Endodermal cell (in vitro differentiated cells): Measurements from ENCODE around the gene HMCN2. TPM values are rescaled to one million over a fixed set of nuclear protein-coding genes. Genes with fewer than 3 reads are reported as not detected.

Experiments
- DNase-seq: peaks from one replicate; pipeline ENCODE4 v3.0.0-alpha.2; 2017
- H3K27ac ChIP-seq: 2 replicates; pipeline ENCODE4 v1.5.1; 2013; ENCODE audit warnings: mild to moderate bottlenecking, low read depth, low read length, moderate library complexity
- H3K27me3 ChIP-seq: 2 replicates; pipeline ENCODE4 v1.6.1; 2013; ENCODE audit warnings: mild to moderate bottlenecking, low read length, moderate library complexity; ENCODE audit not compliant: insufficient read depth, control insufficient read depth, poor library complexity, severe bottlenecking
- H3K36me3 ChIP-seq: 2 replicates; pipeline ENCODE4 v1.7.0; 2013; ENCODE audit warnings: mild to moderate bottlenecking, low read length, moderate library complexity; ENCODE audit not compliant: control insufficient read depth, insufficient read depth
- H3K4me1 ChIP-seq: one replicate; pipeline ENCODE4 v1.7.0; 2013; ENCODE audit warnings: low read length; ENCODE audit not compliant: control insufficient read depth, insufficient read depth
- H3K4me3 ChIP-seq: 2 replicates; pipeline ENCODE4 v1.5.1; 2013; ENCODE audit warnings: mild to moderate bottlenecking, low read length, moderate library complexity
- H3K9ac ChIP-seq: 2 replicates; pipeline ENCODE4 v1.6.1; 2013; ENCODE audit warnings: mild to moderate bottlenecking, low read length, moderate library complexity; ENCODE audit not compliant: poor library complexity, severe bottlenecking; ENCODE audit errors: extremely low read depth
- H3K9me3 ChIP-seq: 2 replicates; pipeline ENCODE4 v1.6.1; 2013; ENCODE audit warnings: mild to moderate bottlenecking, low read length, moderate library complexity; ENCODE audit not compliant: control insufficient read depth
- H3K27ac Mint-ChIP-seq: 2 replicates; pipeline ENCODE4 v1.8.0; 2020; ENCODE audit warnings: mixed read lengths
- H3K27me3 Mint-ChIP-seq: 2 replicates; pipeline ENCODE4 v1.8.0; 2021; ENCODE audit warnings: mild to moderate bottlenecking, mixed read lengths; ENCODE audit not compliant: insufficient read depth
- H3K36me3 Mint-ChIP-seq: 2 replicates; pipeline ENCODE4 v1.8.0; 2020; ENCODE audit warnings: low read depth, mixed read lengths
- H3K4me1 Mint-ChIP-seq: 2 replicates; pipeline ENCODE4 v1.8.0; 2020; ENCODE audit warnings: mixed read lengths
- H3K4me3 Mint-ChIP-seq: 2 replicates; pipeline ENCODE4 v1.8.0; 2020; ENCODE audit warnings: mild to moderate bottlenecking, moderate library complexity, mixed read lengths
- H3K9me3 Mint-ChIP-seq: 2 replicates; pipeline ENCODE4 v1.8.0; 2020; ENCODE audit warnings: mild to moderate bottlenecking, mixed read lengths
- CTCF ChIP-seq: fragments of 200-600 bp; sonication (generic); conservative IDR thresholded peaks from 2 replicates; pipeline ENCODE4 v1.5.0; 2021; ENCODE audit warnings: antibody characterized with exemption, mild to moderate bottlenecking
- WGBS, 2 experiments: methylation state at CpG; one replicate each; pipeline versions ENCODE4 v1.1.5 to v1.1.7; 2013; ENCODE audit warnings: missing lambda C conversion rate in 2 of 2, mixed read lengths in 1 of 2; ENCODE audit not compliant: insufficient coverage in 1 of 2, insufficient read length in 1 of 2; 5-methylcytosine and 5-hydroxymethylcytosine counted together
- total RNA-seq, 2 donors: library from RNA; stranded (reverse); fragmentation: NEBNext Ultra II Directional in 1 of 2; extraction: Animal tissue kit (Norgen Biotek cat#: 25700) in 1 of 2; gene quantifications; 2 replicates in 1 of 2; 3 replicates in 1 of 2; pipeline ENCODE4 v1.2.1, GENCODE V29; 2021

Gene HMCN2
- total RNA-seq, 2 donors from 2014 or later: 3.3 to 3.9 TPM

GRCh38 chr9:130263601-130264413 lies 1.8 kb upstream of the HMCN2 start:
- Histone ChIP-seq H3K27ac (no peak overlapping the region), H3K36me3 (no peaks in the 10 kb centered on the region), H3K27me3 (peaks cover 39% of the 10 kb centered on the region), H3K4me1 (no peaks in the 10 kb centered on the region), H3K4me3 (no peak overlapping the region), H3K9ac (no peak overlapping the region), H3K9me3 (no peaks in the 10 kb centered on the region)
- WGBS, 2 experiments: 75 to 79% methylated on average over 7 to 10 of the region's 10 CpGs
- Mint-ChIP-seq H3K9me3 (peaks cover 9% of the 10 kb centered on the region), H3K36me3 (no peaks in the 10 kb centered on the region), H3K27ac (no peak overlapping the region), H3K4me1 (peaks cover 10% of the 10 kb centered on the region), H3K27me3 (peaks cover 47% of the 10 kb centered on the region), H3K4me3 (peak overlapping the region; percentile 56)
- peak; percentile 13 for TF ChIP-seq CTCF
- DNase-seq: peak; percentile 73

- no peak overlapping the region for H3K27ac Mint-ChIP-seq
- Histone ChIP-seq H3K4me3 (no peak overlapping the region), H3K9ac (no peak overlapping the region), H3K27ac (no peak overlapping the region), H3K4me1 (no peaks in the 10 kb centered on the region), H3K9me3 (no peaks in the 10 kb centered on the region), H3K27me3 (peaks cover 39% of the 10 kb centered on the region), H3K36me3 (no peaks in the 10 kb centered on the region)
- 76 to 82% methylated on average over 6 to 18 of the region's 18 CpGs for WGBS, 2 experiments
- no peak for TF ChIP-seq CTCF
- H3K27me3 Mint-ChIP-seq: peaks cover 47% of the 10 kb centered on the region
- no peaks in the 10 kb centered on the region for H3K36me3 Mint-ChIP-seq
- peaks cover 12% of the 10 kb centered on the region for H3K4me1 Mint-ChIP-seq
- peak; percentile 55 for DNase-seq
- no peaks in the 10 kb centered on the region for H3K9me3 Mint-ChIP-seq
- H3K4me3 Mint-ChIP-seq: peak overlapping the region; percentile 56
Observed at GRCh38 chr9:130264414-130265350, 878 bp upstream of the HMCN2 start.

DNA sequence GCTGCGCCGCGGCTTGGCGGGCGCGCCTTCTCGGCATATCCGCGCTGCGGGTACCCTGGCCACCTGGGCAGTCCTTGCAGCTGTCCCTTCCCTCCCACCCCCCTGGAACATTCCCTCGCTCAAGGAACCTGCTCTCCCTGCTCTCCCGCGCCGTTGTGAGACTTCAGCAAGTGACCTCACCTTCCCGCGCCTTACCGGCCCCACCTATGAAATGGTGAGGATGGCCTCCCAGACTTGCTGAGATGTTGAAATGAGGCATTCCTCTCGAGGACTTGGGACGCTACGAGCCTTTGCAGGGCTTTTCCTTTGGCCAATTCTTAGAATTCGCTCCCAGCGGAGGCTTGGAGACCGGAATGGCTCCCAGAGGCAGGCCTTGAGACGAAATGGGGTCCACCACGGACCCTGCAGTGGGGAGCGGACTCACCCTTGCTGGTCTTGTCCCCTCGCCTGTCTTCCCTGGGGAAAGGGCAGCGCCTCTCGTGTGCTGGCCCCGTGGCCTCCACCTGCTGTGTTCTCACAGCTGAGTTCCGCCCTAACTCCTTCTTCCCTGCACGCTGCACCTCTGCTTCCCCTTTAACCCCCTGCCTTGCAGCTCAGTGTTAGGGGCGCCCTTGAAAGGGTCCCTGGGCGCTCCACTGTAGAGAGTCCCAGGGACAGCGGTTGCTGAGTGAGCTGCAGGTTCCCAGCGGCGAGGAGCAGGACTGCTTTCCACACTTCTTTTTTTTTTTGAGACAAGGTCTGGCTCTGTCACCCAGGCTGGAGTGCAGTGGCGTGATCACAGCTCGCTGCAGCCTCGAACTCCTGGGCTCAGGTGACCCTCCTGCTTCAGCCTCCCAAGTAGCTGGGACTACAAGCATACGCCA lies 907 bp downstream of the HMCN2 start:
- Mint-ChIP-seq H3K9me3 (no peaks in the 10 kb centered on the region), H3K27me3 (peaks cover 44% of the 10 kb centered on the region), H3K36me3 (no peaks in the 10 kb centered on the region), H3K4me3 (peak overlapping the region; percentile 56), H3K4me1 (peaks cover 12% of the 10 kb centered on the region), H3K27ac (no peak overlapping the region)
- Histone ChIP-seq H3K27me3 (peaks cover 39% of the 10 kb centered on the region), H3K27ac (no peak overlapping the region), H3K36me3 (no peaks in the 10 kb centered on the region), H3K4me1 (no peaks in the 10 kb centered on the region), H3K4me3 (peak overlapping the region; percentile 45), H3K9ac (no peak overlapping the region), H3K9me3 (no peaks in the 10 kb centered on the region)
- DNase-seq: peak; percentile 84
- 45 to 54% methylated on average over 28 to 41 of the region's 41 CpGs for WGBS, 2 experiments
- TF ChIP-seq CTCF: peak; percentile 28
